Retinal pigment epithelial cell (primary cell): ENCODE results near the gene NTRK1.

Experiments
- DNase-seq: peaks from one replicate; pipeline ENCODE4 v3.0.0-alpha.2; 2010; ENCODE audit warnings: low read depth
- H3K4me3 ChIP-seq: 2 replicates; pipeline ENCODE4 v1.5.1; 2011; ENCODE audit warnings: mild to moderate bottlenecking, low read length, control low read depth, moderate library complexity
- TF ChIP-seq, protein P1 (sequence below): conservative IDR thresholded peaks from 2 replicates; pipeline ENCODE4 v1.5.1; 2011; ENCODE audit warnings: low read depth, low read length, control low read depth, inconsistent platforms

The NTRK1 gene

DNA sequence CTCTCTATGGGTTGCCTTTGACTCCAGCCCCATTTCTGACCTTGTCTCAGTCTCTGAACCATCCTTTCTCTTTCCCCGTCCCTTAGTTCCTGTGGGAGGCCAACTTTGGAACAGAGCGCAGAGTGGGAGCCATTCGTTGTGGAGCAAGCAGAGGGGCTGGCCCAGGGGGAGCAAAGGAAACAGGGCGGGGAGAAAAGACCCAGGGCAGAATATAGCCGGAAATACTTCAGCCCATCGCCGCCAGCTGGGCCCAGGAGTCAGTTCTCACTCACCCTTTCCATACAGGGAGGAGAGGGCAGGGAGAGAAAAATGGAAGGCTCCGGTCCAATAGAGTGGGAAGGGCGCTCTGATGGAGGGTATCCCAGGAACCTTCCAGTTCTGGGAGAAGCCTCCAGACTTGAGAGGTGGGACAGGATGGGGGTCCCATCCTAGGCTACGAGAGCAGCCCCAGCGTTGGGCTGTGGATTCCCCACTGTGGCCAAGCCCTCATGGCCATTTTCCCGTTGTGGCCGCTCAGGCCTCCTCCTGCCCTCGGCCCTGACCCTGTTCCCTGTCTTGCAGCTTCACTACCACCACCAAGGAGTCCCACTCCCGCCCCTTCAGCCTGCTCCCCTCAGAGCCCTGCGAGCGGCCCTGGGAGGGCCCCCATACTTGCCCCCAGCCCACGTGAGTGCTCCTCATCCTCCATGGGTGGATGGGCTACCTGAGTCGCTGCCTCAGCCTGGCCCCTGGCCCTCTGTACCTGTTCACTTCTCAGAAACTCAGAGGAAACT lies 43.7 kb downstream of the NTRK1 start:
- no peak for DNase-seq
- no peak overlapping the region for H3K4me3 ChIP-seq

DNA sequence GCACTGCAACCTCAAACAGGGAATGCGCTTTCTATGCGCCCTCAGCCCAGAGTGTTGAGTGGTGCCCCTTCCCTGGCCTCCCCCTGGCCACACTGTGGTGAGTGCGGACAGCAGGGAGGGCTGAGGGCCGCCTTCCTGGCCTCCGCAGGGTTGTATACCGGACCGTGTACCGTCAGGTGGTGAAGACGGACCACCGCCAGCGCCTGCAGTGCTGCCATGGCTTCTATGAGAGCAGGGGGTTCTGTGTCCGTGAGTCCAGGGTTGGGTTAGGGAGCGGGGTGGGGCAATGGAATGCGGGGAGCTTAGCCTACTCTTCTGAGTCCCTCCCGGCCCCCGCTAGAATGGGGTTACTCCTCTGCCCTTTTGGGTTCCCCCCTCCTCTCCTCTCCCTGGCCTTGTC lies 44.5 kb downstream of the NTRK1 start:
- H3K4me3 ChIP-seq, result no peak overlapping the region
- no peak for DNase-seq
- TF ChIP-seq, protein P1, sequence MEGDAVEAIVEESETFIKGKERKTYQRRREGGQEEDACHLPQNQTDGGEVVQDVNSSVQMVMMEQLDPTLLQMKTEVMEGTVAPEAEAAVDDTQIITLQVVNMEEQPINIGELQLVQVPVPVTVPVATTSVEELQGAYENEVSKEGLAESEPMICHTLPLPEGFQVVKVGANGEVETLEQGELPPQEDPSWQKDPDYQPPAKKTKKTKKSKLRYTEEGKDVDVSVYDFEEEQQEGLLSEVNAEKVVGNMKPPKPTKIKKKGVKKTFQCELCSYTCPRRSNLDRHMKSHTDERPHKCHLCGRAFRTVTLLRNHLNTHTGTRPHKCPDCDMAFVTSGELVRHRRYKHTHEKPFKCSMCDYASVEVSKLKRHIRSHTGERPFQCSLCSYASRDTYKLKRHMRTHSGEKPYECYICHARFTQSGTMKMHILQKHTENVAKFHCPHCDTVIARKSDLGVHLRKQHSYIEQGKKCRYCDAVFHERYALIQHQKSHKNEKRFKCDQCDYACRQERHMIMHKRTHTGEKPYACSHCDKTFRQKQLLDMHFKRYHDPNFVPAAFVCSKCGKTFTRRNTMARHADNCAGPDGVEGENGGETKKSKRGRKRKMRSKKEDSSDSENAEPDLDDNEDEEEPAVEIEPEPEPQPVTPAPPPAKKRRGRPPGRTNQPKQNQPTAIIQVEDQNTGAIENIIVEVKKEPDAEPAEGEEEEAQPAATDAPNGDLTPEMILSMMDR, result no peak

More for the DNA sequence above, 43.7 kb downstream of the NTRK1 start:
- TF ChIP-seq, protein P1, result no peak

DNA sequence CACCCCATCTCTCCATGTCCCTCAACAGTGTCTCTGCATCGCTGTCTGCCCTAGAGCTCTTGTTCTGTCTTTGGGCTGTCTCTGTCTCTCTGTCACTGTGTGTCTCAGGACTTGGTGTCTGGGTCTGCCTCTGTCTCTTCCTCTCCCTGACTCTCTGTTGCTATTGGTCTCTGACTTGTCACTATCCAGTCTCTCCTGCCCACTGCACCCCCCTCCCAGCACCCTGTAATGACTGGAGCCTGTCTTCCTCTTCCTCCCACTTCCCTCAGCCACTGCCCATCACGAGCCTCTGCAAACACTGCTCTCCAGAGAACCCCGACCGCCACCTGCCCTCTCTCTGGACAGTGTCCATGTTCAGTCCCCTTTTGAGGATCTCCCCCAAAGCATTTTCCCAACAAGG lies 45.0 kb downstream of the NTRK1 start:
- H3K4me3 ChIP-seq, result no peak overlapping the region
- TF ChIP-seq, protein P1, result no peak
- DNase-seq, result no peak

DNA sequence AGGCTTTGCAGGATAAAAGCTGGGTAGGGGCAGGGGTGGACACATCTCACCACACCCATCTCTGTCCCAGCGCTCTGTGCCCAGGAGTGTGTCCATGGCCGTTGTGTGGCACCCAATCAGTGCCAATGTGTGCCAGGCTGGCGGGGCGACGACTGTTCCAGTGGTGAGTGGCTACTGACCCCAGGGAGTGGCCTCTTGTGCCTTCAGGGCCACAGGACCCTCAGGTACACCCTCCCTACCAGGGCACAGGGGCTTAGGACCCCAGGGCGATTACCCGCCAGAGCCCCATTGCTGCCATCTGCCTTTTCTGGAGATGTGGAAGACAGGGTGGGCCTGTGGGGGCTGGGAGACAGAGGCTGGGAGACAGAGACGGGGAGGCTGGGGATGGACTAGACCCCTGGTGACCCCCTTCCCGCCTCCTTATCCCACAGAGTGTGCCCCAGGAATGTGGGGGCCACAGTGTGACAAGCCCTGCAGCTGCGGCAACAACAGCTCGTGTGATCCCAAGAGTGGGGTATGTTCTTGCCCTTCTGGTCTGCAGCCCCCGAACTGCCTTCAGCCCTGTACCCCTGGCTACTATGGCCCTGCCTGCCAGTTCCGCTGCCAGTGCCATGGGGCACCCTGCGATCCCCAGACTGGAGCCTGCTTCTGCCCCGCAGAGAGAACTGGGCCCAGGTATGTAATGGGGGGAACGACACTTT lies 45.7 kb downstream of the NTRK1 start:
- no peak overlapping the region for H3K4me3 ChIP-seq
- no peak for DNase-seq
- TF ChIP-seq, protein P1, result no peak

DNA sequence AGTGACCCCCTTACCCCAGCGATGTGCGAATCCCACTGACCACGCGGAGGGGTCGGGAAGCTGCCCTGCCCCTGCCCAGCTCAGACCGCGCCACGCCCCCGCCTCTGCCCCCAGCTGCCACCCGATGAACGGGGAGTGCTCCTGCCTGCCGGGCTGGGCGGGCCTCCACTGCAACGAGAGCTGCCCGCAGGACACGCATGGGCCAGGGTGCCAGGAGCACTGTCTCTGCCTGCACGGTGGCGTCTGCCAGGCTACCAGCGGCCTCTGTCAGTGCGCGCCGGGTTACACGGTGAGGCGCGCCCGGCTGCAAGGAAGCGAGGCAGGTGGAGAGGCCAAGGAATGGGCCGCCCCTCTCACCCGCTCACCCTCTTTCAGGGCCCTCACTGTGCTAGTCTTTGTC lies 47.9 kb downstream of the NTRK1 start:
- no peak for DNase-seq
- H3K4me3 ChIP-seq, result no peak overlapping the region
- TF ChIP-seq, protein P1, result no peak

DNA sequence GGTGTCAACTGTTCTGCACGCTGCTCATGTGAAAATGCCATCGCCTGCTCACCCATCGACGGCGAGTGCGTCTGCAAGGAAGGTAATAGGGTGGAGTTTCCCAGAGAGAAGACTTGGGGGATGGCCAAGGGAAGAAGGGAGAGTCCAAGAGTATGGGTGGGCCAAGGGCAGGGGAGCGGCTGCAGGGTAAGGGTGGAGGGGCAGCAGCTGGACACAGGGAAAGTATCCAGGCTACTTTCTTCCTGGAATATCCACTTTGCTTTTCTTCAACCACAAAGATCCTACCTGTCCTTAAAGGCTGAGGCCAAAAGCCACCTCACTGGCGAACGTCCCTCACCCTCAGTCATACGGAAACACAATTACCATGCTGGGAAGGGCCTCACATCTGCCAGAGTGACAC lies 48.3 kb downstream of the NTRK1 start:
- H3K4me3 ChIP-seq, result no peak overlapping the region
- no peak for DNase-seq
- TF ChIP-seq, protein P1, result no peak

DNA sequence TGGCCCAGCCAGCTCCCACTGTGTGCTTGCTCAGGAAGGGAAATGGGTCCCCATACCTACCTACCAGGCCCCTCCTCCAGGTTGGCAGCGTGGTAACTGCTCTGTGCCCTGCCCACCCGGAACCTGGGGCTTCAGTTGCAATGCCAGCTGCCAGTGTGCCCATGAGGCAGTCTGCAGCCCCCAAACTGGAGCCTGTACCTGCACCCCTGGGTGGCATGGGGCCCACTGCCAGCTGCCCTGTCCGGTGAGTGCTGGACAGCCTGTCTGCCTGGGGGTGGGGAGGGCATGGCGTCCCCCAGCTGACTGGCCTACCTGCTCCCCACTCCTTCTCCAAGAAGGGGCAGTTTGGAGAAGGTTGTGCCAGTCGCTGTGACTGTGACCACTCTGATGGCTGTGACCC lies 49.0 kb downstream of the NTRK1 start:
- TF ChIP-seq, protein P1, result no peak
- no peak overlapping the region for H3K4me3 ChIP-seq
- no peak for DNase-seq
